GM19351 (cell line): ENCODE measurements around the gene DAD1.
"Not testable (repeated sequence)": the region's sequence is repeated elsewhere in the genome, so short reads cannot be mapped to it uniquely, and the experiment has no call there.

Experiments used
- ATAC-seq: cut with Tn5 transposase; IDR thresholded peaks from one replicate; pipeline ENCODE4 v1.9.1; 2021; ENCODE audit warnings: mild to moderate bottlenecking, moderate library complexity; ENCODE audit not compliant: unreplicated experiment

The DAD1 gene

GRCh38 chr14:22599349-22599748 is 10.3 kb upstream of the DAD1 start:
- no peak for ATAC-seq

GRCh38 chr14:22598896-22599244 is 9.8 kb upstream of the DAD1 start:
- ATAC-seq: peak; percentile 54

- ATAC-seq: peak; percentile 81
Measured at GRCh38 chr14:22598099-22598895, 9.3 kb upstream of the DAD1 start, which contains the start of gene ABHD4. Gene ABHD4 (plus strand): TSS chr14:22598300. CDS start chr14:22598307, 7 bp downstream.

- ATAC-seq: peak; percentile 26
Measured at GRCh38 chr14:22597771-22598098, 8.7 kb upstream of the DAD1 start.

GRCh38 chr14:22597265-22597664 is 8.2 kb upstream of the DAD1 start:
- ATAC-seq: no peak

- no peak for ATAC-seq
Measured at GRCh38 chr14:22596354-22596879, 7.4 kb upstream of the DAD1 start.

- no peak for ATAC-seq
Measured at GRCh38 chr14:22594156-22594716, 5.2 kb upstream of the DAD1 start.

- ATAC-seq: no peak
Measured at GRCh38 chr14:22593601-22594000, 4.6 kb upstream of the DAD1 start.

- ATAC-seq: no peak
Measured at GRCh38 chr14:22593189-22593588, 4.2 kb upstream of the DAD1 start.

GRCh38 chr14:22588526-22589095 is 413 bp downstream of the DAD1 start:
- no peak for ATAC-seq

- ATAC-seq: not testable (repeated sequence)
Measured at GRCh38 chr14:22587677-22588422, 1.2 kb downstream of the DAD1 start.

GRCh38 chr14:22587247-22587646 is 1.8 kb downstream of the DAD1 start:
- no peak for ATAC-seq

- ATAC-seq: no peak
Measured at GRCh38 chr14:22583994-22584393, 5.0 kb downstream of the DAD1 start.

- ATAC-seq: no peak
Measured at GRCh38 chr14:22580625-22581024, 8.4 kb downstream of the DAD1 start.

GRCh38 chr14:22579881-22580280 is 9.1 kb downstream of the DAD1 start:
- ATAC-seq: no peak

GRCh38 chr14:22579236-22579635 is 9.8 kb downstream of the DAD1 start:
- no peak for ATAC-seq

GRCh38 chr14:22577334-22577908 is 11.6 kb downstream of the DAD1 start:
- no peak for ATAC-seq

- ATAC-seq: no peak
Measured at GRCh38 chr14:22573804-22574203, 15.2 kb downstream of the DAD1 start.

GRCh38 chr14:22572562-22573058 is 16.4 kb downstream of the DAD1 start:
- no peak for ATAC-seq

- peak; percentile 60 for ATAC-seq
Measured at GRCh38 chr14:22570132-22570949, 18.7 kb downstream of the DAD1 start.
